ENCODE measurements around the gene ITGB3.

DNA sequence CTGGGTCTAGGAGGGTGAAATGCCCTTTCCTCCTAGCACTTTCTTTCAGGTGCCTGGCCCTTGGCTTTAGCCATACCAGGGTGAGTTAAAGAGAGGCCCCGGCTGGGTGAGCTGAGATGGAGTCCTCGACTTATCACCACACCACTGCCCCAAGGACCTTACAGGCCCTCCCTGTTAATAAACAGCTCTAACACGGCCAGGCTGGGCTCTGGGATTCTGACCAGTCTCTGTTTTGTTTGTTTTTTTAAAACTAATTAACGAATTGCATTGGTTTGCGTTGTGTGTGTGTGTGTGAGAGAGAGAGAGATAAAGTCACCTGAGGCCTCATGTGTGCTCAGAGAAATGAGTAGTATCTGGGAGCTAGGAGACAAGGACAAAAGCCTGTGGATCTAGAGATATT lies 30.2 kb upstream of the ITGB3 start:
- TF ChIP-seq, protein P1, sequence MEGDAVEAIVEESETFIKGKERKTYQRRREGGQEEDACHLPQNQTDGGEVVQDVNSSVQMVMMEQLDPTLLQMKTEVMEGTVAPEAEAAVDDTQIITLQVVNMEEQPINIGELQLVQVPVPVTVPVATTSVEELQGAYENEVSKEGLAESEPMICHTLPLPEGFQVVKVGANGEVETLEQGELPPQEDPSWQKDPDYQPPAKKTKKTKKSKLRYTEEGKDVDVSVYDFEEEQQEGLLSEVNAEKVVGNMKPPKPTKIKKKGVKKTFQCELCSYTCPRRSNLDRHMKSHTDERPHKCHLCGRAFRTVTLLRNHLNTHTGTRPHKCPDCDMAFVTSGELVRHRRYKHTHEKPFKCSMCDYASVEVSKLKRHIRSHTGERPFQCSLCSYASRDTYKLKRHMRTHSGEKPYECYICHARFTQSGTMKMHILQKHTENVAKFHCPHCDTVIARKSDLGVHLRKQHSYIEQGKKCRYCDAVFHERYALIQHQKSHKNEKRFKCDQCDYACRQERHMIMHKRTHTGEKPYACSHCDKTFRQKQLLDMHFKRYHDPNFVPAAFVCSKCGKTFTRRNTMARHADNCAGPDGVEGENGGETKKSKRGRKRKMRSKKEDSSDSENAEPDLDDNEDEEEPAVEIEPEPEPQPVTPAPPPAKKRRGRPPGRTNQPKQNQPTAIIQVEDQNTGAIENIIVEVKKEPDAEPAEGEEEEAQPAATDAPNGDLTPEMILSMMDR (IDR thresholded peaks at IDR 0.05): no peak
- no peak for TF ChIP-seq POLR2A (IDR thresholded peaks at IDR 0.05)
- no peak for TF ChIP-seq POLR2AphosphoS5 (IDR thresholded peaks at IDR 0.05)
- no peak for TF ChIP-seq EP300 (IDR thresholded peaks at IDR 0.05)

Measured in gastroesophageal sphincter (tissue), 3 donors.